Activated CD8-positive, alpha-beta memory T cell treated with anti-CD3 and anti-CD28 coated beads for 36 hours (primary cell): Measurements from ENCODE around the gene SHCBP1. TPM values are rescaled to one million over a fixed set of nuclear protein-coding genes. Genes with fewer than 3 reads are reported as not detected.
"Not testable (repeated sequence)": the region's sequence is repeated elsewhere in the genome, so short reads cannot be mapped to it uniquely, and the experiment has no call there.

Experiments used
- CTCF ChIA-PET: fragments of 350-600 bp; sonication (Branson Sonifier 250); formaldehyde crosslinking; loops from one replicate; lab custom pipeline; 2021; ENCODE audit warnings: antibody characterized with exemption; lab: Charles Lee
- POLR2A ChIA-PET: fragments of 350-600 bp; sonication (Branson Sonifier 250); formaldehyde crosslinking; loops from one replicate; lab custom pipeline; 2021; ENCODE audit warnings: antibody characterized with exemption; lab: Charles Lee
- total RNA-seq, 2 experiments: library from RNA; stranded (reverse); gene quantifications; one replicate each; pipeline ENCODE4 v1.2.3, GENCODE V29; 2021

SHCBP1 gene
- total RNA-seq, 2 experiments from 2014 or later = 40.1 to 42.2 TPM

- ChIA-PET CTCF (interaction anchor here (0.7 kb wide), 2 partner anchors 52 to 719 kb away, joined by 3 to 4 read pairs; no protein-coding TSS in a partner anchor), POLR2A (no interaction called here)
Observed at GRCh38 chr16:46558018-46558417, 63.2 kb downstream of the SHCBP1 start.

DNA sequence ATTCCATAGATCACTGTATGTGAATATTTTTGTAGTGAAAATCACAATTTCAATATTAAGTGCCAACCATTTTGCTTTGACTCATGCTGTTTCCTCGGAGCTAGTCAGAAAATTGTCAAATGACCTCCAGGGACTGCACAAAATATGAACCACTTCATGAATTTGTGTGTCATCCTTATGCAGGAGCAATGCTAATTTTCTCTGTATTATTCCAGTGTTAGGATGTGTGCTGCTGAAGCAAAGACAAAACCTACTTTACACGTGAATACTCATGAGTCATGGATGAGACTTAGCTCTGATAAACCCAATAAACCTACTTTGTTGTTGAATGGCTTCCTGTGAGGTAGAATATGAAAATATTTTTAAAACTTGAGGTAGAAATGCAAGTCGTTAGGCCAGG lies 65.2 kb downstream of the SHCBP1 start:
- POLR2A ChIA-PET = no interaction called here
- CTCF ChIA-PET = interaction anchor here (1.4 kb wide), 1 partner anchor 13 kb away, joined by 3 read pairs; no protein-coding TSS in a partner anchor

DNA sequence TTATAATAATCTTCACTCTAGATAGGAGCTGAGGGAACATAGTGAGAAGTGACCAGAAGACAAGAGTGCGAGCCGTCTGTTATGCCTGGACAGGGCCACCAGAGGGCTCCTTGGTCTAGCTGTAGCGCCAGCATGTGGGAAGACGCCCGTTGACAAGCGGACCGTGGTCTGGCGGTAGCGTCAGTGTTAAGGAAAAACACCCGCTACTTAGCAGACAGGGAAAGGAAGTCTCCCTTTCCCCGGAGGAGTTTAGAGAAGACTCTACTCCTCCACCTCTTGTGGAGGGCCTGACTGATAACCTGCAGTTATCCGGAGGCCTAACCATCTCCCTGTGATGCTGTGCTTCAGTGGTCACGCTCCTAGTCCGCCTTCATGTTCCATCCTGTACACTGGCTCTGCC lies 66.7 kb downstream of the SHCBP1 start:
- CTCF ChIA-PET = interaction anchor here (0.6 to 1.4 kb wide), 3 partner anchors 11 to 234 kb away, joined by 3 to 4 read pairs (median 4); no protein-coding TSS in a partner anchor
- POLR2A ChIA-PET = not testable (repeated sequence)

- CTCF ChIA-PET = no interaction called here
Observed at GRCh38 chr16:46549477-46549876, 71.7 kb downstream of the SHCBP1 start.

More at GRCh38 chr16:46549477-46549876, 71.7 kb downstream of the SHCBP1 start:
- POLR2A ChIA-PET = no interaction called here

Other genes starting within 250 kb of the SHCBP1 start
- gene VPS35, start 67.8 kb upstream of the SHCBP1 start, total RNA-seq = 100 to 1,000 TPM in 1 of 2 experiments, 10 to 100 TPM in 1; 95.1 to 100 TPM
- gene ORC6, start 68.3 kb upstream of the SHCBP1 start, total RNA-seq = 10 to 100 TPM; 53.0 to 54.6 TPM
- gene MYLK3, start 127.0 kb upstream of the SHCBP1 start, total RNA-seq = under 1 TPM; 0.30 to 0.52 TPM
- 10 to 100 TPM; 21.6 to 23.0 TPM for gene C16orf87, start 209.8 kb upstream of the SHCBP1 start, total RNA-seq